HS-5 (cell line): ENCODE data around the gene SCRT2.
"Not testable (repeated sequence)": the region's sequence is repeated elsewhere in the genome, so short reads cannot be mapped to it uniquely, and the experiment has no call there.

ENCODE experiments used
- DNase-seq: peaks from one replicate; pipeline ENCODE4 v3.0.0-alpha.2; 2012; ENCODE audit warnings: low read depth

The SCRT2 gene

GRCh38 chr20:701401-702129, 26.0 kb upstream of the SCRT2 start:
- DNase-seq: no peak

GRCh38 chr20:699811-700338, 24.3 kb upstream of the SCRT2 start:
- no peak for DNase-seq

- no peak for DNase-seq
These were observed 23.7 kb upstream of the SCRT2 start for GRCh38 chr20:699342-699741.

GRCh38 chr20:698276-698675, 22.7 kb upstream of the SCRT2 start:
- DNase-seq: no peak

GRCh38 chr20:697826-698225, 22.2 kb upstream of the SCRT2 start:
- DNase-seq: no peak

GRCh38 chr20:695165-695866, 19.7 kb upstream of the SCRT2 start:
- DNase-seq: no peak

GRCh38 chr20:694496-694895, 18.9 kb upstream of the SCRT2 start:
- no peak for DNase-seq

- DNase-seq: not testable (repeated sequence)
These were observed 18.2 kb upstream of the SCRT2 start for GRCh38 chr20:693786-694185.

GRCh38 chr20:692044-692443, 16.4 kb upstream of the SCRT2 start:
- DNase-seq: no peak

GRCh38 chr20:689947-690346, 14.3 kb upstream of the SCRT2 start:
- DNase-seq: no peak

- DNase-seq: no peak
These were observed 13.7 kb upstream of the SCRT2 start for GRCh38 chr20:689348-689747.

GRCh38 chr20:688809-689212, 13.2 kb upstream of the SCRT2 start:
- no peak for DNase-seq

GRCh38 chr20:687468-688203, 12.0 kb upstream of the SCRT2 start:
- DNase-seq: no peak

GRCh38 chr20:684676-685319, 9.2 kb upstream of the SCRT2 start:
- no peak for DNase-seq

GRCh38 chr20:682123-682522, 6.5 kb upstream of the SCRT2 start:
- DNase-seq: no peak

- no peak for DNase-seq
These were observed 5.1 kb upstream of the SCRT2 start for GRCh38 chr20:680638-681187.

GRCh38 chr20:677957-678356, 2.4 kb upstream of the SCRT2 start:
- no peak for DNase-seq

- no peak for DNase-seq
These were observed 1.4 kb upstream of the SCRT2 start for GRCh38 chr20:676967-677366.

GRCh38 chr20:676315-676937, 824 bp upstream of the SCRT2 start:
- DNase-seq: no peak

GRCh38 chr20:675033-675452, 559 bp downstream of the SCRT2 start:
- no peak for DNase-seq

GRCh38 chr20:673603-674001, 2.0 kb downstream of the SCRT2 start:
- DNase-seq: no peak
